Measurements from ENCODE around the gene SPHK1.

SPHK1 gene

DNA sequence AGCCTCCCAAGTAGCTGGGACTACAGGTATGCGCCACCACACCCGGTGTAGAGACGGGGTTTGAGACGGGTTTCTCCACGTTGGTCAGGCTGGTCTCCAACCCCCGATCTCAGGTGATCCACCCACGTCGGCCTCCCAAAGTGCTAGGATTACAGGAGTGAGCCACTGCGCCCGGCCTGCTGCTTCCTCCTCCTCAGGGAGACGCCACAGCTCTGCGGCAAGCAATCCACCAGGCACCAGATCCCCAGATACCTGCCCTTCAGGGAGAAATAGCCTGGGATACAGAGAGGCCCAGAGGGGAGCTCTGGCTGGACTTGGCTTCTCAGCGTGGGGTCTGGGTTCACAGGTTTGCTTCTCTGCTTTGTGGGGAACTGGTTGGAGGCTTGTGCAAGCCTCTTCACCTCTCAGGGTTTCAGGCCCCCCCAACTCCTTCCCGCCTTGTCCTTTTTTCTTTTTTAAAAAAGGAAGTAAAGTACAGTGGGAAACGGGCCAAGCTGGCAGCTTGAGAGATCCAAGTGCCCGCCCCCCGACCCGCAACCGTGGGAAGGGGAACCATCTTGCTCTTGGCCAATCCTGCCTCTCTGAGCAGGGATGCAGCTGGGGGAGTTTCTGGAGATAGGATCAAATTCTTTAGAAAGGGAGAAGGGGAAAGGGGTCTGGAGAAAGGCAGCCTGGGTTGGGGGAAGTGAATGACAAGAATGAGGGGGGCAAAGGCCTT, 2.6 kb upstream of the SPHK1 start:
- no peak for TF ChIP-seq POLR2A (IDR thresholded peaks at IDR 0.05; ENCODE audit: low read depth, low read length)
- no peak for TF ChIP-seq TAF1 (IDR thresholded peaks at IDR 0.05; ENCODE audit: borderline replicate concordance, low read depth, low read length)
- no peak for TF ChIP-seq POLR2AphosphoS5 (IDR thresholded peaks at IDR 0.05; ENCODE audit: low read depth, low read length)
- no peak for DNase-seq (ENCODE audit: insufficient read length)
- FAIRE-seq, result no peak

DNA sequence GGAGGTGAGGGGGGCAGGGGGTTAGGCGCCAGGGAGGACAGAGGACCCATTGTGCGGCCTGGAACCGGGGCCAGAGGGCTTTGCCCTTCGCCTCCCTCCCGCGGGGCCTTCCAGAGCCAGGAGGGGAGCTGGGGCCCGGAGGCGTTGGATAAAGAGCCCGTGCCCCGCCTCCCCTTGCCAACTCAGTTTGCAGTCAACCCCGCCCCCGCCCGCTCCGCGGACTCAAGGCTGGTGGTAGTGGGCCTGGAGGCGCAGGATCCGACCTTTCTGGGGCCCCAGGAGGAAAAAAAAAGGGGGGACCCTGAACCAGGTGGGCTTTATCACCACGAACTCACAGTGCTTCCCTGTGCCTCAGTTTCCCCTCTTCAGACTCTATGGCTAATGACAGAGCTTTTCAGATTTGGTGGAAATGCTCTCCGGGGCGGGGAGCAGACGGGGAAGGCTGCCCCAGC, 2.0 kb upstream of the SPHK1 start:
- FAIRE-seq (no peak), DNase-seq (ENCODE audit: insufficient read length) (no peak)
- TF ChIP-seq POLR2AphosphoS5 (IDR thresholded peaks at IDR 0.05; ENCODE audit: low read depth, low read length), result no peak
- TF ChIP-seq TAF1 (IDR thresholded peaks at IDR 0.05; ENCODE audit: borderline replicate concordance, low read depth, low read length), result no peak
- TF ChIP-seq POLR2A (IDR thresholded peaks at IDR 0.05; ENCODE audit: low read depth, low read length), result no peak

DNA sequence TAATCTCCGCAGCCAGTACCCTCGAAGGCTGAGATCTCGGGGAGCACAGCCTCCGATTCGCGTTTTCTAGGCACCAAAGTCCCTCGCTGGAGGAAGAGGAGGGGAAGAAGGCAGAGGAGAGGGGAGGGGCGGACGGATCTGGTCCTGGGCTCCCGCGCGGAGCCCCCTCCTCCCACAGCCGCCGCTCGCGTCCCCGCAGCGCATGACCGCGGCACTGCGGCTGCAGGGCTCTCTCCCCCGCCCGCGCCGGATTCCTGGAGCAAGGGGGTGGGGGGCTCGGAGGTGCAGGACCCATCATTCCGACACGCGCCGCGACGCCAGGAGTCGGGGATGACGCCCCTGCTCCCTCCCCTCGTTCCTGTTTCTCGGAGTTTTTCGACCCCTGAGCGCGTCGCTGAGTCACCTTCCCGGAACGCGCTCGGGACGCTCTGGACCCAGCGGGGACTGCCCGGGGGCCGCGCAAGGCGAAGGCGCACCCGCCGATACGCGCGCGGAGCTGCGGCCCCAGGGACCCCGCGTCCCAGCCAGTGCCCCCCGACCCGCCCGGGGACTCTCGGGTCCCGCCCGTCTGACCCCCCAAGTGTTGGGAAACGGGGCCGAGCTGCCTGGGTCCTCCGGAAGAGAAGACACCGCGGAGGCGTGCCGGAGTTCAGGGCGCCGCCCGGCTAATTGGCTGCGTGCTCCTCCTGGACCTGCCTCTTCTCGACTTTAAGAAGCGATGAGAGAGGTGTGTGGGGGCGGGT, 1.4 kb upstream of the SPHK1 start:
- DNase-seq (ENCODE audit: insufficient read length) (peak; percentile 78), FAIRE-seq (no peak)
- TF ChIP-seq TAF1 (IDR thresholded peaks at IDR 0.05; ENCODE audit: borderline replicate concordance, low read depth, low read length) (no peak), POLR2A (IDR thresholded peaks at IDR 0.05; ENCODE audit: low read depth, low read length) (no peak), POLR2AphosphoS5 (IDR thresholded peaks at IDR 0.05; ENCODE audit: low read depth, low read length) (no peak)

DNA sequence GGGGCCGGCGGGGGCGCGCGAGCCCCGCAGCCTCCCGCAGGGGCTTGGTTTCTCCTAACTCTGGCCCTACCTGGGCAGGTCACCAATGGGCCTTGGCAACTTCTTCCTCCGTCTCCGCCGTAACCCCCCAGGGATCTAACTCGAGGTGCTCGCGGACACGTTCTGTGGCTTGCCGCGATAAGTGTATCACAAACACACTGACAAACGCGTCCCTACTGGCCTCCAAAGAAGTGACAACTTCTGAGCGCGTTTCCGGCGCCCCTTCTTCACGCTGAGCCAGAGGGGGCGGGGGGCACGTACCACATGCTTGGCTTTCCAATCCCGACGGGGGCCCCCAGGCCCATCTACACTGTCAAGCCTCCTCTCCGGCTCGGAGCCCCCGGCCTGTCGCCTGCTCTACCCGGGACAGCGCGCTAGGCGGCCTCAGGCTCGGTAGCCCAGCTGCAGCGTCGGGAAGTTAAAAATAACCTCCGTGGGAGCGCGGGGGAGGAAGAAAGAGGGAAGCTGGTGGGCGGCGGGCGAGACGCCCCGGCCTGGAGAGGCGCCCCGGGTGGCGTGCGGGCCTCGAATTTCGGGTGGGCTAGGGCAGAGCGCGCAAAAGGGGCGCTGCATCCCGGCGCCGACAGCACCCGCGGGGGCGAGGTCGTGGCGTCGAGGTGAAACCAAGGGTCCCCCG, 725 bp upstream of the SPHK1 start:
- TF ChIP-seq POLR2AphosphoS5 (IDR thresholded peaks at IDR 0.05; ENCODE audit: low read depth, low read length) (no peak), POLR2A (IDR thresholded peaks at IDR 0.05; ENCODE audit: low read depth, low read length) (no peak), TAF1 (IDR thresholded peaks at IDR 0.05; ENCODE audit: borderline replicate concordance, low read depth, low read length) (no peak)
- DNase-seq (ENCODE audit: insufficient read length), result peak; percentile 54
- no peak for FAIRE-seq

DNA sequence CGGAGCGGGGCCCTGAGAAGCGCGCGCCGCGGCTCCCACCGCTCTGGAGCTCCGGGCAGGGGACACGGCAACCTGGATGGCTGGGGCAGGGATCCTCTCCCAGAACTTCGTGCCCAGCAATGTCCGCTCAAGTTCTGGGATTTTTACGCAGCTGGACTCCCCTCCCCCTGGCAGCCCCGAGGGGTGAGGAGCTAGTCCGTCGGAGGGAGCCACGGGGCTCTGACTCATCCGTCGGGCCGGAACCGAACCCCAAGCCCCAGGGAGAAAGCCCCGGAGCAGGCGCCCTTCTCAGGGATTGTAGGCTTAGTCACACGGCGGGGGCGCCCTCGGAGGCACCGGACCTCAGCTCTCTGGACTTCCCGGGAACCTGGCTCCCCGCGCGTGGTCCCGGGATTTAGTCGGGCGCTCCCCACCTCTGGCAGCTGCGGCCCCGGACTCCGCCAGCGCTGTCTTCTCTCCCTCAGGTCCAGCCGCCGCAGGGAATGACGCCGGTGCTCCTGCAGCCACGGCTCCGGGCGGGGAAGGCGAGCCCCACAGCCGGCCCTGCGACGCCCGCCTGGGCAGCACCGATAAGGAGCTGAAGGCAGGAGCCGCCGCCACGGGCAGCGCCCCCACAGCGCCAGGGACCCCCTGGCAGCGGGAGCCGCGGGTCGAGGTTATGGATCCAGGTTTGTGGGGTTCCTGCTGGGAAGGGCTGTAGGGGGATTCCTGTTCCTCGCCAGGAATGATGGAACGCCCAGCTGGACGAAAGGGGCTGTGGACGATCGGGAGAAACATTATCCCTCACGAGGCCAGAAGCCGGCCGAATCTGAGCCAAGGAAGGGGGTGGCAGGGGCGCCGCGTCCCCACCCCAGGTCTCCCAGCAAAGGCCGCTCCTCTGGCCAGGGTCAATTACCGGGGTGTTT, 830 bp downstream of the SPHK1 start:
- DNase-seq (ENCODE audit: insufficient read length), result no peak
- no peak for FAIRE-seq
- no peak for TF ChIP-seq POLR2AphosphoS5 (IDR thresholded peaks at IDR 0.05; ENCODE audit: low read depth, low read length)
- TF ChIP-seq POLR2A (IDR thresholded peaks at IDR 0.05; ENCODE audit: low read depth, low read length), result no peak
- no peak for TF ChIP-seq TAF1 (IDR thresholded peaks at IDR 0.05; ENCODE audit: borderline replicate concordance, low read depth, low read length)

DNA sequence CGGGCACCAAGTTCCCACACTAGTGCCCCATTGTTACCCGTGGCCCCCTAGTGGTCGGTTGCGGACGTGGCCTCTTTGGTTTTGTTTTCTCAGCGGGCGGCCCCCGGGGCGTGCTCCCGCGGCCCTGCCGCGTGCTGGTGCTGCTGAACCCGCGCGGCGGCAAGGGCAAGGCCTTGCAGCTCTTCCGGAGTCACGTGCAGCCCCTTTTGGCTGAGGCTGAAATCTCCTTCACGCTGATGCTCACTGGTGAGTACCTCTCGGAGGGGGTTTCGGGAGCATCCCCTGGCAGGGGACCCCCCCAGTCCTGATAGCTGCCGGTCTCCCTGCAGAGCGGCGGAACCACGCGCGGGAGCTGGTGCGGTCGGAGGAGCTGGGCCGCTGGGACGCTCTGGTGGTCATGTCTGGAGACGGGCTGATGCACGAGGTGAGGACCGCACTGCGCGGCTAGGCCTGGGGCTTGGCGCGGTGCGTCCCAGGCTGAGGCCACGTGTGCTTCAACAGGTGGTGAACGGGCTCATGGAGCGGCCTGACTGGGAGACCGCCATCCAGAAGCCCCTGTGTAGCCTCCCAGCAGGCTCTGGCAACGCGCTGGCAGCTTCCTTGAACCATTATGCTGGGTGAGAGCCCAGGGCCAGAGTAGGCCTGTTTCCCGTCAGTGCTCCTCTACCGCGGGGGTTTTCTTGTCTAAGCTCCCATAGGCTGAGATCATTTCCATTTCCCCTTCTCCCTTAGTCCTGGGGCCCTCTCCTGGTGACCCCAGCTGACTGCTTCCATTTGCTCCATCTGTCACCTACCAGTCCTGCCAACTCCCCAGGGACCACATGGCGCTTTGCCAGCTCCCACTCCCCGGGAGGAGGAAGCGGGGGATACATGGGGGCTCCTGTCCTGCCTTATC, 1.7 kb downstream of the SPHK1 start:
- FAIRE-seq (peak; percentile 40), DNase-seq (ENCODE audit: insufficient read length) (peak; percentile 96)
- TF ChIP-seq POLR2A (IDR thresholded peaks at IDR 0.05; ENCODE audit: low read depth, low read length), result no peak
- no peak for TF ChIP-seq TAF1 (IDR thresholded peaks at IDR 0.05; ENCODE audit: borderline replicate concordance, low read depth, low read length)
- no peak for TF ChIP-seq POLR2AphosphoS5 (IDR thresholded peaks at IDR 0.05; ENCODE audit: low read depth, low read length)

DNA sequence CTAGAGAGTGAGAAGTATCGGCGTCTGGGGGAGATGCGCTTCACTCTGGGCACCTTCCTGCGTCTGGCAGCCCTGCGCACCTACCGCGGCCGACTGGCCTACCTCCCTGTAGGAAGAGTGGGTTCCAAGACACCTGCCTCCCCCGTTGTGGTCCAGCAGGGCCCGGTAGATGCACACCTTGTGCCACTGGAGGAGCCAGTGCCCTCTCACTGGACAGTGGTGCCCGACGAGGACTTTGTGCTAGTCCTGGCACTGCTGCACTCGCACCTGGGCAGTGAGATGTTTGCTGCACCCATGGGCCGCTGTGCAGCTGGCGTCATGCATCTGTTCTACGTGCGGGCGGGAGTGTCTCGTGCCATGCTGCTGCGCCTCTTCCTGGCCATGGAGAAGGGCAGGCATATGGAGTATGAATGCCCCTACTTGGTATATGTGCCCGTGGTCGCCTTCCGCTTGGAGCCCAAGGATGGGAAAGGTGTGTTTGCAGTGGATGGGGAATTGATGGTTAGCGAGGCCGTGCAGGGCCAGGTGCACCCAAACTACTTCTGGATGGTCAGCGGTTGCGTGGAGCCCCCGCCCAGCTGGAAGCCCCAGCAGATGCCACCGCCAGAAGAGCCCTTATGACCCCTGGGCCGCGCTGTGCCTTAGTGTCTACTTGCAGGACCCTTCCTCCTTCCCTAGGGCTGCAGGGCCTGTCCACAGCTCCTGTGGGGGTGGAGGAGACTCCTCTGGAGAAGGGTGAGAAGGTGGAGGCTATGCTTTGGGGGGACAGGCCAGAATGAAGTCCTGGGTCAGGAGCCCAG, 2.8 kb downstream of the SPHK1 start:
- TF ChIP-seq POLR2AphosphoS5 (IDR thresholded peaks at IDR 0.05; ENCODE audit: low read depth, low read length) (no peak), TAF1 (IDR thresholded peaks at IDR 0.05; ENCODE audit: borderline replicate concordance, low read depth, low read length) (no peak), POLR2A (IDR thresholded peaks at IDR 0.05; ENCODE audit: low read depth, low read length) (no peak)
- no peak for FAIRE-seq
- no peak for DNase-seq (ENCODE audit: insufficient read length)

DNA sequence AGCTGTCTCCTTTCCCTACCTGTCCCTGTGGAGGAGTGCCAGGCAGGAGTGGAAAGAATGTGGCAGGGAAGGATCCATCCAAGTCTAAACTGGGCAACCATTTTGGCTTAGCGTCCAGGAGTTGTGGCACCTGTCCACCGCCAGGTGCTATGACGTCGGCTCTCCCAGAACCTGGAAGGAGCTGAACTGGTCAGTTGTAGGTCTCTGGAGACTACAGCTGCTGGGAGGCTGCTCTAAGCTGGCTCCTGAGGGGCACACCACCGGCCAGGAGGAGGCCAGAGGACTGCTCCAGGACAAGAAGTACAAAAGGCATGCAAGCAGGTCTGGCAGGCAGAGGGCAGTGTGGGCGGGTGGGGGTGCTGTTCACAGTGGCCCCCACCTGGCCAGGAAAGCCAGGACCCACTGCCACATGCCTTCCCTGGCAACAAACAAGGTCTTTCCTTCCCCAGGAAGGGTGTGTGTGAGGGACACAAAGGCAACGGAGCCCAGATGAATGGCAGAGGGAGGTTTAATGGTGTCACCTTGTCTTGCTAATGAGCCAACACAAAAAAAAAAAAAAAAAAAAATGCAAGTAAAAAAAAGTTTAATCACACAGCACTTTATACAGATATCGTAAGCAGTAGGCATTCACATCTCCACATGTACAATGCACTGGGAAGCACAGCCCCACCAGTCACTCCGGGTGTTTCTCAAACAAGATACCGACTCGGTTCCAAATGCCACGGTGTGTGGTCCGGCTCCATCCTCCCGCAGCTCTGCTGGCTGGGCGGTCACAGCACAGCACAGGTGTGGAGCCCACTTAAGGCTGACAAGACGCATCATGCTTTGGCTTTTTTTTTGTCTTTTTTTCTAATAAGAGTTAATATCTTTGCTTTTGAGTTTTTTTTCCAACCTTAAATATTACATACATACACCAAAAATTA, 4.8 kb downstream of the SPHK1 start:
- FAIRE-seq (no peak), DNase-seq (ENCODE audit: insufficient read length) (no peak)
- no peak for TF ChIP-seq TAF1 (IDR thresholded peaks at IDR 0.05; ENCODE audit: borderline replicate concordance, low read depth, low read length)
- TF ChIP-seq POLR2AphosphoS5 (IDR thresholded peaks at IDR 0.05; ENCODE audit: low read depth, low read length), result no peak
- no peak for TF ChIP-seq POLR2A (IDR thresholded peaks at IDR 0.05; ENCODE audit: low read depth, low read length)
